VCaP (cell line): ENCODE data around the gene DENND1A.

Source experiments
- H3K27ac ChIP-seq: fragments of 450-650 bp; 2 replicates; pipeline ENCODE4 v1.5.1; 2017
- CTCF ChIP-seq: fragments of 450-650 bp; conservative IDR thresholded peaks from 2 replicates; pipeline ENCODE4 v1.5.1; 2017; ENCODE audit warnings: mild to moderate bottlenecking, moderate library complexity

The DENND1A gene

GRCh38 chr9:123772374-123772773 is 157.6 kb downstream of the DENND1A start:
- no peak overlapping the region for H3K27ac ChIP-seq
- no peak for TF ChIP-seq CTCF

GRCh38 chr9:123771690-123772089 is 158.2 kb downstream of the DENND1A start:
- H3K27ac ChIP-seq: peak overlapping the region; percentile 15
- no peak for TF ChIP-seq CTCF

GRCh38 chr9:123769719-123770118 is 160.2 kb downstream of the DENND1A start:
- no peak for TF ChIP-seq CTCF
- no peak overlapping the region for H3K27ac ChIP-seq

GRCh38 chr9:123763910-123764588 is 165.9 kb downstream of the DENND1A start:
- TF ChIP-seq CTCF: no peak
- no peak overlapping the region for H3K27ac ChIP-seq

- no peak for TF ChIP-seq CTCF
- H3K27ac ChIP-seq: no peak overlapping the region
These were observed 167.9 kb downstream of the DENND1A start for GRCh38 chr9:123761905-123762605.

GRCh38 chr9:123757960-123758359 is 172.0 kb downstream of the DENND1A start:
- TF ChIP-seq CTCF: no peak
- H3K27ac ChIP-seq: no peak overlapping the region

GRCh38 chr9:123757547-123757946 is 172.4 kb downstream of the DENND1A start:
- TF ChIP-seq CTCF: no peak
- no peak overlapping the region for H3K27ac ChIP-seq
